K562 (cell line): ENCODE measurements around the gene PSRC1. TPM values are rescaled to one million over a fixed set of nuclear protein-coding genes. Genes with fewer than 3 reads are reported as not detected.

ENCODE experiments used
- ADNP ChIP-seq: fragments of 200-800 bp; sonication (Bioruptor generic); IDR thresholded peaks from 2 replicates; pipeline ENCODE4 v1.6.1; 2016; ENCODE audit warnings: missing genetic modification characterization, missing compliant biosample characterization
- AFF1 ChIP-seq, 2 experiments: fragments of 450-650 bp; IDR thresholded peaks; 2 replicates each; pipeline ENCODE4 v1.6.1; 2018; ENCODE audit warnings: mild to moderate bottlenecking in 2 of 2, low read depth in 1 of 2; ENCODE audit not compliant: partially characterized antibody in 2 of 2
- DMBX1 ChIP-seq: fragments of 250-450 bp; sonication (Bioruptor Pico); IDR thresholded peaks from 2 replicates; pipeline ENCODE4 v1.8.0; 2022; ENCODE audit warnings: inconsistent platforms, mild to moderate bottlenecking, moderate library complexity, borderline replicate concordance
- E2F1 ChIP-seq: sonication (generic); formaldehyde crosslinking; IDR thresholded peaks from 2 replicates; pipeline ENCODE4 v1.8.1; 2023; ENCODE audit warnings: mild to moderate bottlenecking, missing genetic modification reagents, moderate library complexity
- FOXJ2 ChIP-seq: fragments of 200-800 bp; sonication (Bioruptor generic); IDR thresholded peaks from 2 replicates; pipeline ENCODE4 v1.6.1; 2016; ENCODE audit warnings: missing genetic modification characterization, missing compliant biosample characterization
- FOXO4 ChIP-seq: fragments of 450-650 bp; formaldehyde crosslinking; IDR thresholded peaks from 2 replicates; pipeline ENCODE4 v1.4.0; 2020; ENCODE audit warnings: mild to moderate bottlenecking, moderate library complexity
- FOXP1 ChIP-seq: sonication (generic); formaldehyde crosslinking; IDR thresholded peaks from 2 replicates; pipeline ENCODE4 v1.8.0; 2022; ENCODE audit warnings: mild to moderate bottlenecking, missing genetic modification reagents
- HCFC1 ChIP-seq: IDR thresholded peaks from 2 replicates; pipeline ENCODE4 v1.6.1; 2012; ENCODE audit warnings: low read depth, low read length, improper control_type of control experiment
- HDGF ChIP-seq: fragments of 450-650 bp; IDR thresholded peaks from 2 replicates; pipeline ENCODE4 v1.6.1; 2016
- MEIS2 ChIP-seq: fragments of 450-650 bp; IDR thresholded peaks from 2 replicates; pipeline ENCODE4 v1.6.1; 2014; ENCODE audit warnings: mild to moderate bottlenecking; ENCODE audit not compliant: partially characterized antibody
- NELFE ChIP-seq: IDR thresholded peaks from 2 replicates; pipeline ENCODE4 v1.6.1; 2011; ENCODE audit warnings: mild to moderate bottlenecking; ENCODE audit not compliant: insufficient read depth, insufficient read length
- NR2C2 ChIP-seq, 2 experiments: fragments of 200-800 bp in 1 of 2; sonication (Bioruptor generic) in 1 of 2; sonication (generic) in 1 of 2; formaldehyde crosslinking in 1 of 2; IDR thresholded peaks; 2 replicates each; pipeline versions ENCODE4 v1.6.1 to v1.8.0; 2016 to 2022; ENCODE audit warnings: mild to moderate bottlenecking in 1 of 2, missing compliant biosample characterization in 1 of 2, missing genetic modification characterization in 1 of 2, missing genetic modification reagents in 1 of 2
- RFX5 ChIP-seq: IDR thresholded peaks from 2 replicates; pipeline ENCODE4 v1.6.1; 2011; ENCODE audit warnings: low read depth, mild to moderate bottlenecking, improper control_type of control experiment, low read length
- TEAD1 ChIP-seq, 2 experiments: fragments of 450-650 bp in 1 of 2; sonication (generic) in 1 of 2; formaldehyde crosslinking; IDR thresholded peaks; 2 replicates each; pipeline versions ENCODE4 v1.4.0 to v1.8.0; 2020 to 2022; ENCODE audit warnings: mild to moderate bottlenecking in 2 of 2, missing genetic modification reagents in 1 of 2
- USF2 ChIP-seq: sonication (generic); formaldehyde crosslinking; IDR thresholded peaks from 2 replicates; pipeline ENCODE4 v1.5.0; 2020; ENCODE audit warnings: missing genetic modification reagents
- ZKSCAN8 ChIP-seq: fragments of 200-800 bp; sonication (Bioruptor generic); IDR thresholded peaks from 2 replicates; pipeline ENCODE4 v1.6.1; 2016; ENCODE audit warnings: missing genetic modification characterization, missing compliant biosample characterization
- ZNF140 ChIP-seq: fragments of 250-450 bp; sonication (Bioruptor Pico); IDR thresholded peaks from 2 replicates; pipeline ENCODE4 v1.8.0; 2021; ENCODE audit warnings: moderate library complexity, mild to moderate bottlenecking, inconsistent platforms
- ZNF277 ChIP-seq: fragments of 250-450 bp; sonication (Bioruptor Pico); IDR thresholded peaks from 2 replicates; pipeline ENCODE4 v1.8.0; 2022; ENCODE audit warnings: inconsistent platforms, mild to moderate bottlenecking, moderate library complexity, borderline replicate concordance
- ZNF778 ChIP-seq: fragments of 450-650 bp; formaldehyde crosslinking; IDR thresholded peaks from 2 replicates; pipeline ENCODE4 v1.4.0; 2020; ENCODE audit warnings: mild to moderate bottlenecking, moderate library complexity
- polyA plus RNA-seq, 8 experiments: library from polyadenylated mRNA; depleted of rRNA in 4 of 8; stranded (reverse) in 5 of 8; unstranded in 3 of 8; fragments of >200 nt; fragmentation: Nextera tagmentation in 2 of 8; fragmentation: Illumina TruSeq in 1 of 8; extraction: Ambion mirVana in 2 of 8; extraction: Trizol in 1 of 8; gene quantifications; 2 replicates each; pipeline versions ENCODE4 v1.2.1 to v1.2.3, GENCODE V29; 2011 to 2014; ENCODE audit warnings: inconsistent platforms in 1 of 8, missing spikeins in 1 of 8
- total RNA-seq, 7 experiments: library from RNA; depleted of rRNA in 6 of 7; stranded (reverse); fragments of >200 nt in 6 of 7; fragmentation: Illumina TruSeq in 2 of 7; extraction: Trizol in 2 of 7; gene quantifications; 2 replicates each; pipeline versions ENCODE4 v1.2.1 to v1.2.3, GENCODE V29; 2011 to 2021; ENCODE audit warnings: low replicate concordance in 1 of 7

PSRC1 gene
- total and polyA plus RNA-seq, 9 of the 15 experiments (the other 6 are each of a cell fraction or from before 2014, with no cell fraction given), result 6.5 to 65.2 (median 39.3) TPM

- no peak for TF ChIP-seq ZNF277 (CRISPR knock-in tag)
- no peak for TF ChIP-seq E2F1 (CRISPR knock-in tag)
- no peak for TF ChIP-seq NELFE
- no peak for TF ChIP-seq MEIS2
- TF ChIP-seq ADNP, result no peak
- TF ChIP-seq ZKSCAN8 (CRISPR knock-in tag), result no peak
- no peak for TF ChIP-seq RFX5
- peak; percentile 38 to 85; a peak in 2 of 4 replicates for TF ChIP-seq TEAD1 (CRISPR knock-in tag; IDR thresholded peaks at IDR 0.05)
- no peak for TF ChIP-seq ZNF778 (CRISPR knock-in tag)
- TF ChIP-seq FOXO4 (CRISPR knock-in tag), result no peak
- peak; percentile 58; the same call in 1 of the 2 replicates for TF ChIP-seq DMBX1
- no peak for TF ChIP-seq FOXP1 (CRISPR knock-in tag)
- no peak for TF ChIP-seq USF2 (CRISPR knock-in tag)
- no peak for TF ChIP-seq ZNF140
- TF ChIP-seq FOXJ2 (tag), result no peak
- no peak for TF ChIP-seq HDGF
- TF ChIP-seq AFF1 (IDR thresholded peaks at IDR 0.05; ENCODE audit: low read depth in 1 of 2, partially characterized antibody in 2 of 2), result no peak
- no peak for TF ChIP-seq NR2C2 (CRISPR knock-in tag; IDR thresholded peaks at IDR 0.05)
- TF ChIP-seq NR2C2 (tag; IDR thresholded peaks at IDR 0.05), result peak; percentile 40; the same call in 1 of the 2 replicates
- TF ChIP-seq HCFC1, result no peak
Measured at GRCh38 chr1:109279615-109280278, 3.2 kb downstream of the PSRC1 start (continued).
